NK-92 (cell line): ENCODE data around the gene SLIRP.
"Not testable (repeated sequence)": the region's sequence is repeated elsewhere in the genome, so short reads cannot be mapped to it uniquely, and the experiment has no call there.

Source experiments
- DNase-seq: peaks from one replicate; lab custom pipeline; 2025; ENCODE audit not compliant: unreplicated experiment; lab: John Stamatoyannopoulos, UW

The SLIRP gene

DNA sequence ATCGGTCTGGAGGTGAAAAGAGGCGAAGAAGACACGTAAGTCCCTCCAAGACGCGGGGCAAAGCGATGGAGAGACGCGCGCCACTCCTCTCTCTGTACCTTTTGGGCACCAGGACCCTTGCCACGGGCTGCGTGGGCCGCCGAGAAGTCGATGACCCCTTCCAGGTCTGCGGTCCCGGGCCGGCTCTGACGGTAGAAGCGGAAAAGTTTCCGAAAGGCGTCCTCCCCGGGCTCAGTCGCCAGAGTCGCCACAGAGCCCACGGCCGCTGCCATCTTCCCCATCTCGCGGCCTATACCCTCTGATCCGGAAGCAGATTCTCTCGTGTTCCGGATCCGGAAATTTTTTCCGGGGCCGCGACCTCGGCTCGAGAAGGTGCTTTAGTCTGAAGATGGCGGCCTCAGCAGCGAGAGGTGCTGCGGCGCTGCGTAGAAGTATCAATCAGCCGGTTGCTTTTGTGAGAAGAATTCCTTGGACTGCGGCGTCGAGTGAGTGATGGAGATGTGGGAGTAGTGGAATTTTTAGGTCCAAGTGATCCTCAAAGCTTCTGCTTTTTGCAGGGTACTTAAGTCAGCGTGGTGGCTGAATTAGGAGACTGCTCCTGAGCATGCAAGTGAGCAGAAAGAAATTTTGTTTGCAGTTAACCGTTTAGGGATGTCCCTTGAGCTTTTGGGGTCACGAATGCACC is at the start of gene SLIRP, which contains the start of gene ALKBH1:
Gene SLIRP, plus strand, starts transcription at position 380 of the 685 bp plus-strand sequence. Its CDS starts 9 bp downstream, at position 389.
Gene ALKBH1, minus strand, starts transcription at position 300 of the 685 bp plus-strand sequence. Its CDS starts 19 bp downstream, at position 281.
- DNase-seq = peak; percentile 31

DNA sequence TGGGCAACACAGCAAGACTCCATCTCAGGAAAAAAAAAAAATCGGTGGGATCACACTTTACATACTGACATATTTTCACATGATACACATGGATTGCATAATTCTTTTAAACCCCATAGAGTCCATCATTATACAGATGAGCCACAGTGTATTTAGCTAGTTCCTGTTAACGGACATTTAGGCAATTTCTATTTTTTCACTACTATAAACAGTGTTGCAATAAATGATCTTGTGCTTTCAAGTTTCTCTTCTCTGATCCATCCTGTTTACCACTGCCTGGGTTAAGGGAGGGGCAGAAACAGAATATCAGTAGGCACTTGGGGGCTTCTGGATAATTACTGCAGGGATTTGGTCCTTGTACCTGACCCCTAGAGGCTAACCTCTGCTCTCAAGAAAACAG is 48.1 kb upstream of the SLIRP start:
- no peak for DNase-seq

DNA sequence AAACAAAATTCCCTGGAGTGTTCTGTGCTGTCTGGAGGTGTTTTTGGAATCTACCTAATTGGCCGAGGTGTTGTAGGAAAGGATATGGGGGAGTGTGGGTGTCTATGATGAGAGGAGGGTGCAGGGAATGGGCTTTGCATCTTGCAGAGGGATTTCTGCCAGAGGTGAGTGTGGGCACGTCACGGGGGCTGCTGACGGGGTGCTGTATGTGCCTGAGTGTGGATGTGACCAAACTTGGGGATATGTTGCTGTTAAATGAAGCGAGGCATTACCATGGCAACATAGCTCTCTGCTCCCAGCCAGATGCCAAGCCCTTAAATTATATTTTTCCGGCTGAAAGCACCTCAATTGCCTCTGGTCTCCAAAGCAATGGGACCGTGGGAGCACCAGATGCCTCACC is 47.1 kb upstream of the SLIRP start:
- DNase-seq = no peak

DNA sequence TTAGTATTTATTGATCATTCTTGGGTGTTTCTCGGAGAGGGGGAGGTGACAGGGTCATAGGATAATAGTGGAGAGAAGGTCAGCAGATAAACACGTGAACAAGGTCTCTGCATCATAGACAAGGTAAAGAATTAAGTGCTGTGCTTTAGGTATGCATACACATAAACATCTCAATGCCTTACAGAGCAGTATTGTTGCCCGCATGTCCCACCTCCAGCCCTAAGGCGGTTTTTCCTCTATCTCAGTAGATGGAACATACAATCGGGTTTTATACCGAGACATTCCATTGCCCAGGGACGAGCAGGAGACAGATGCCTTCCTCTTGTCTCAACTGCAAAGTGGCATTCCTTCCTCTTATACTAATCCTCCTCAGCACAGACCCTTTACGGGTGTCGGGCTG is 46.3 kb upstream of the SLIRP start:
- not testable (repeated sequence) for DNase-seq

DNA sequence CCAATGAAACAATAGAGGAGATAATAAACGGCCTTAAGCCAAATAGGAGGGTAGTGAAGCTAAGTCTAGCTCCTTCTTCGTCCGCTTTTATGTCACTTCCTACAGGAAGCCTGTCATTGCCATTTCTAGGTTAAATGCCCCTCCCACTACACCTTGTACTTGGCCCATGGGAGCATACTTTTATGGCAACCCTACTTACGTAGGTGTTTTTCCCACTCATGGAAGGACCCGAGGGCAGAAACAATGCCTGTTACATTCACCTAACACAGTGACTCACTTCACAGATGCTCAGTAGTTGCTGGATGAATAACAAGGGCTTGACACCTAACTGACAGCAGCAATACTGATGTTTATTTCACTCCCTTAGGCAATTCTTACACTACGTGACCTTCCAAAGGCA is 44.6 kb upstream of the SLIRP start:
- no peak for DNase-seq

DNA sequence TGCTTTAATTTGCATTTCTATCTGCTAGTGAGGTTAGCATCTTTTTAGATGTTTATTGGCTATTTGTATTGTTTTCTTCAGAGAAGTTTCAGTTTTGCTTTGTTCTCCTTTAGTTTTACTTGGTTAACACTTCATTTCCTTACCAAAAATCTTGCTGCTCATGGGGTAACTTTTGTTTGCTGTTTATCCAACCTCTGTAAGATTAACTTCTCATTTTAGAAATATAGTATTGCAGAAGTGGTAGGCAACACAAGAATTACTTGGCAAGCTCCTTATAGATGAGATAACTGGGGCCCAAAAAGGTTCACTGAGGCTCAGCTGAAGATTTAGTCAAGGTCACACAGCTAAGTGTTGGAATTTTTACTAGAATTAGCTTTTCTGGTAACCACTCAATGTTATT is 40.6 kb upstream of the SLIRP start:
- no peak for DNase-seq

DNA sequence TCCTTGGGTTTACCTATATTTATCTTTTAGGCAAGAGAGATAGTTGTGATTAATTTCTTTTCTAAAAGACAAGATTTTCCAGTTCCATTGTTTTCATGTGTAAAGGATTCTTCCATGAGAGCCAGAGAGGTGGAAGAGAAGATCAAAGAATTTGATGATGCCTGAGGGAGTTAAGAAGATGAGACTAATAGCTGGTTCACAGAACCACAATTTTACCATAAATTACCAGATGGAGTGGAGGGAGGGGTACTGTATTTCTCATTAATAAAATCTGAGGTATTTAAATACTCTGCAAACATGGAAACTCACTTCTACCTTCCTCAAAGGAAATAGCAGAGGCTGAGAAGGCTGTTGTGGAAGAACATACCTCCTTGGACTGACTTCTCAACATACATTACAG is 34.7 kb upstream of the SLIRP start:
- no peak for DNase-seq

DNA sequence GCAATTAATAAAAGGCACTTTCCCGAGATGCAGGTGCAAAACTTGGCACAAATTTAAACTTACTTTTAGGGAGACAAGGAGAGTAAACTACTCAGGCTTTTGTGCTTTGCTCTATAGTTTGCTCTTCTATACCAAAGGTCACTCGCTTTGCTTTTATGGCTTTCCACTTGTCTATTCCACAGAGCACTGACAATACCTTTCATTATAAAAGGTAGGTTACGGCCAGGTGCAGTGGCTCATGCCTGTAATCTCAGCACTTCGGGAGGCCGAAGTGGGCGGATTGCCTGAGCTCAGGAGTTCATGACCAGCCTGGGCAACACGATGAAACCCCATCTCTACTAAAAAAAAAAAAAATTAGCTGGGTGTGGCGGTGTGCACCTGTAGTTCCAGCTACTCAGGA is 33.0 kb upstream of the SLIRP start:
- no peak for DNase-seq

DNA sequence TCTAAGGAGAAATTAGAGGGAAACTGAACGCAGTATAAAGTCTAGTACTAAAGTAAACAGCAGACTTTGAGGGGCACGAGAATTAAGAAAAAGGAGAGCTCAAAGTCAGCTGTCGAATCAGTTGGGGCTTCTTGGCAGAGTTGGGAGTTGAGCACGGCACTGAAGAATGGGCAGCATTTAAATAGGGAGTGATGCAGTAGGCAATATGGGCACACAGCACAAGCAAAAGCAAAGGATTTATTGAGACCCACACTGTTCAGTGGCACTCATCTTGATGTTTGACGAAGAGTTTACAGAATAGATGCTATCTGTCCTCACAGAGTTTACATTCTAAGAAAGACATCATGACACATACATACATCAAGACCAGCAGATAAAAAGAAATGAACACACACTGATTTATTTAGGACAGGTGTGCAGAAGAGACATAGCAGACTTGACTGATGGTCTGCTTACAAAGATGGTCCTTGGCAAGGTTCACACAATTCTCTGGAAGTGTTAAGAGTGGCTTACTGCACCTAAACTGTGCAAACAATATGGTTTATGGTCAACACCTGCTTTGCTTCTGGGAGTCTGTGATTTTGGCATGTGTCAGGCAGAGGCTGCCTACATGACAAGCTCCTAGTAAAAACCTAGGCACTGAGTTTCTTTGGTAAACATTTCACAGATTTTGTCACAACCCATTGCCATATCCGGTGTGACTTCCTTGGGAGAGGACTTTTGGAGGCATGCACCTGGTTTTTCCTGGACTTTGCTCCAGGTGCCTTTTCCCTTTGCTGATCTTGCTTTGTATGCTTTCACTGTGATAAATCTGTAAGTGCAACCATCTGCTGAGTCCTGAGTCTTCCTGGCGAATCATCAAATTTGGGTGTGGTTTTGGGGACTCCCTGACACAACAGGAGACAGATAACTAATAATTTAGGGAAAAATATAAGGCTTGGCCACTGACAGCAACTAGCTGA is 26.4 kb upstream of the SLIRP start:
- DNase-seq = no peak

DNA sequence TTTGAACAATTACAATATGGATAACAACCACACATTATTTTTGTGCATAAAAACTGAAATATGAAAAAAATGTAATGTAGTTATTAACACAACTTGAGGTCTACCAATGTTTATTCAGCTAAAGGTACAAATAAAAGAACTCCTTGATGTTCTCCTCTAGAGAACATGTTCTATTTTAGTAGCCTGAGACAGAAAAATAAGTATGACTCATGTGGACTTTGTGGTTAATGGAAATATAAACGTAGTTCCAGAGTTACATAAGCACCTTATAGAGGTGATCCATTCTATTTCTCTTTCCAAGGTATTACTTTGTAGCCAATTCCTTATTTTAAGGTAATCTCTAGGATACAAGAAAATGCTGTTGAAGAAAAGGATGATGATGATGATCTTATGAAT is 25.7 kb upstream of the SLIRP start:
- DNase-seq = no peak

DNA sequence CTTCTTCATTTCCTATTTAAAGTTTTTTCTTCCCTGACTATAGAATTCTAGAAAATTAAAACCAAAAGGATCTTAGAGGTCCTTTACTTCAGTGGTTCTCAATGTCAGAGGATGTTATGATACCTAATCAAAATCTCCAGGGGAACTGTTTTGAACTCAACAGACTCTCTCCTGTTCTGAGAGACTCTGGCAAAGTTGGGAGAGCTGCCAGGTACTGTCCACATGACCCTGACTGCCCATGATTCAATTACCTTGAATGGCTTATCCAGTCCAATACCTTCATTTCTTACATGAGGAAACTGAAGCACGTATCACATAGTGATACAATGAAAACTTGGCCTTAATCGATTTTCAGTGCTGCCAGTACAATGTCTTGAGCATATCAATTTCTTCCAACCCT is 16.6 kb upstream of the SLIRP start:
- DNase-seq = no peak

DNA sequence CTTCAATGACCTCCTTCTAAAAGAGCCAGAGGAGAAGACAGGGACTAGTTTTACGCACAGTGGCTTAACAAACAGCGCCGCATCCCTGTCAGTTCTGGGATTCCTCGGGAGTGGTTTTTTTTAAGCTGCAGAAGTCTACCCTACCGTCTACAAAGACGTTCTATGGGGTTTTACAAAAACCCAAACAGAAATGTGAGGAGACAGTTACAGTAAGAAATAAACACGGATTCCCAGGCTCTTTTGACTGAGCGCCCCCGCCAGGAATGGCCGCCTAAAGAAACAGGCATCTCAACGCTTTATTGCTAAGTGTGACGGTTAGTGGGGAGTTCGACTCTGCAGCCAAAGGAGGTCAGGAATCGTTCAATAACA is 564 bp upstream of the SLIRP start:
- DNase-seq = no peak

DNA sequence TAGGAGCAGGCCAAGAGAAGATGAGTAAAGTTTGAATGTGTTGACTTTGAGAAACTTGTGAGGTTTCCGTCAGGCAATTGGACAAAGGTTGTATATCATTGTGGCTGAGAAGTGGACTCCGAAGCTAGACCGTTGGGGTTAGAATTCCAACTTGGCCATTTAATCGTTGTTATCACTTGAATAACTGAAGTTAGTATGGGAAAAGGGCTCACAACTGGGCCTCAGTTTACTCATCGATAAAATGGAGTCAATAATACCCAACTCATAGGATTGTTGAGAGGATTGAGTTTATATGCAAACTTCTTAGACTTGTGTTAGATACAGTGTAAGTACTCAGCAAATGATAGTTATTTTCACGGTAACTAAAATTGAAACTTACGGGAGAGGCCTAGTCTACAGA is 846 bp downstream of the SLIRP start:
- no peak for DNase-seq

DNA sequence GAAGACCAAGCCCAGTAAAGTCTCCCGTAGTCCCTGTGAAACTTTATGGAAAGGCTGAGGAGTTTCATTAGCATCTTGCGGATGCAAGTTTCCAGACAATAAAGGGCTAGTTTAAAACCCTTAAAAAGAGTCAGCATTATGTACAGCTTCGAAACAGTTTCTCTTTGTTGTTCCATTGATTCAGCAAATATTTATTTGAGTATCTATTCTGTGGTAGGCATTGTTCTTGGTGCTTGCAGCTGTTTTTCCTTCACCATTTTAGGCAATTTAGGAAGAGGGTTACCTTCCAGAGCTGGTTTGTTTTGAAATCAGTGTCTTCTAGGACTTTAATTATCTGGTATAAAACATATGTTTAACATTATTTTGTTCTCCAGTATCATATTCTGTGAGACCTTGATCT is 1.5 kb downstream of the SLIRP start:
- DNase-seq = no peak

DNA sequence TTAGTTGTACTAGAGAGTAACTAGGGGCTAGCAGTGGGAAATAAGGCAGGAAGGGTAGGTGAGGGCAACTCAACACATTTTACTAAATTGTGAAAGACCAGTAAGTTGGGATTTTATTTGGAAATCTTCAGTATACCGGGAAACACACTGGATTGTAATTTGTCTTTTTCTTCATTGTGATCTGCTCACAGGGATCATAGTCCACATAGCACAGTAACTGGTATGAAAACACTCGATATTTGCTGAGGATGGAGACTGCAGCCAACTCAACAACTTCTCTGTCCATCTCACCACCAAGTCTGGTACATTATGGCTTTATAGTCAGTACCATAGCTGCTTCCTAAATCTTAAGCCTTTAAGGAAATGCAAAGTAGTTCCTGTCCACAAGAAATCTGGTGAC is 2.5 kb downstream of the SLIRP start:
- DNase-seq = no peak

DNA sequence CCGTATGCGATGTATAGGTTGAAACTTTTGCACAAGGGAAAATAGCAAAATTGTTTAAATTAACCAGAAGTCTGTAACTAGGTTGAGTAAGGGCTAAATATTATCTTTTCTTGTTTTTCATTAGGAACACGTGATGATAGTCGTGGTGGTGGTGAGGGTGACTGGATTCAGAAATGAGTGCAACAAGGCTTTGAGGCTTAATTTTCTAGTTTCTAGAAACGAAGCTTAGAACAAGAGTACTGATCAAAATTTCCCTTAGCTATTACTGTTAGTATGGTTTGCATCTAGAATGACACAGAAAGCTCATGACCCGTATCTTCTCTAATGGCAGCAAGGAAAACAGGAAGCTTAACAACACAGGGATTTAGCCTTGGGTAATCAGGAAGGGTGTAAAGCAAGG is 7.0 kb downstream of the SLIRP start:
- DNase-seq = no peak

DNA sequence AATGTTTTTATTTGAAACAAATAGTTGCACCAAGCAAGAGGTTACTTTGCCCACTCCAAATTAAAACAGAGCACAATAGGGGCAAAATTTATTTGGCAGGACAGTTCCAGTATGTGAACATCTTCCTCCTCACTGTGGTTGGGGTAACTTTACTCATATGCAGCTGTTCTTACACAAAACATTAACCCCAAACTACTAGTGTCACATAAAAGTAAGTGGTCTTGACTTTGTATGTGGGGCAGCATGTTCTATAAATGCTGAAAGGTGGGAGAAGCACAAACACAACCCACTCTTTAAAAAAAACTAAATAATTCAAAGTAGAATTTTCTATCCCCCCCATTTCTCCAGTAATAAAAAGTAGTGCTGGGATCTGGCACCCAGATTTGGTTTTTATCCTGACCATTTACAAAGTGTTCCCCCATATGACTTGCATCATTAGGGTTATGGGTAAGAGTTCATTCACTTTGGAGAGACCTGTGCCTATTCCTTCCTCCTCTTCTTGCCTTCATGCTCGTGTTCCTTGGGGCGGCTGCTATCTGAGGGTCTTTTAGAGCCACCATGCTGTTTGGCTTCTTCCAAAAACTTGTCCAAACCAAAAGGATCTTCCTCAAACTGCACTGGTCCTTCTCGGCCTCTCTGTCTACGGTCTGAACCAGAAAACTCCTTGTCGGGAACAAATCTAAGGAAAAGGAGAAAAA is 9.9 kb downstream of the SLIRP start:
- no peak for DNase-seq

DNA sequence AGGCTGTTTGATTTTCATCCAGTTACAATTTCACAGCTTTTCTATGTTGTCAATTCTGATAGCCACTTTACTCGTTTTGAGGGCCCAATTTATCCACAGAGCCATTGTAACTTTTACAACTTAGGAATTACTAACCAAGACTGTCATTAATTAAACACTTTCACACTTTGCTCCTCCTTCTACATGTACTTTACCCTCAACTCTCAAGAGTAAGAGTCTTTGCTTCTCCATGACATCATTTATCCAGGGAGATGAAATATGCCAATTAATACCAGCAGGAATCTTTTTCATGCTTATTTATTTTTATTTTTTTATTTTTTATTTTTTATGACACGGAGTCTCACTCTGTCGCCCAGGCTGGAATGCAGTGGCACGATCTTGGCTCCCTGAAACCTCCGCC is 13.5 kb downstream of the SLIRP start:
- DNase-seq = no peak

DNA sequence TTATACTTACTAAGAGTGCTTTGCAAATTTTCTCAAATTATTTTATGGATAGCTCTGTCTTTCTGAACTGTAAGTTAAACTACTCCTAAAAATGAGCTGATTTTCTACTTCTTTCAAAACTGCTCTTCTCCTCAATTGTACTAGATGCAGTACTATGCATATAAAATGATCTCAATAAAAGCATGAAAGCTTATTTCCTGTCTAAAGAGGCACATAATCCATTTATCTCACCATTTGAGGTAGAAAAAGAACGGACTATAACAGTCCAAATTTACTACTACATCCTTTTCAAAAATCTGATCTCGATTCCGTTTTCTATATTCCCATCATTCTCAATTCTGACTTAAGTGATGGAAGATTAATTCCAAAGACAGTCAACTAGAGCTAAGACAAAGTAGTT is 14.4 kb downstream of the SLIRP start:
- no peak for DNase-seq

DNA sequence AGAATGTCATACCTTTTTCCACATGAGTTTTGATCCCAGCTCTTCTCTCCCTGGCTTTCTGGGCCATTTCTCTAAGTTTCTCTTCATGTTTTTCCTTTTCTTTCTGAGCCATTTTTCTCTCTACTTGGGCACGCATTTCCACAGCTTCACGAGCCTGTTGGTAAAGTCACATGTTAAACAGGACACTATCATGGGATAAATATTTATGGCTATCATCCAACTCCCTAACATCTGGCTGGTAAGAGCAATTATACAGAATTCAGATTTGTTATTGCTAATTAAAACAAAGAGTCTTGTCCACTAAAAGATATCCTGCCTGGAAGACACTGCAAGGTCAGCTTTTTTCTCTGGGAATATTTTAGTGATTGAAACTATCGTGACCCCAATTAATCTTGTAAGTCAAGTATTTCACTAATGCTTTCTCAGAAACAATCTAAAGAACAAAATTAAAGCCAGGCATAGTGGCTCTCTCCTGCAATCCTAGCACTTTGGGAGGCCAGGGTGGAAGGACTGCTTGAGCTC is 23.1 kb downstream of the SLIRP start:
- no peak for DNase-seq

DNA sequence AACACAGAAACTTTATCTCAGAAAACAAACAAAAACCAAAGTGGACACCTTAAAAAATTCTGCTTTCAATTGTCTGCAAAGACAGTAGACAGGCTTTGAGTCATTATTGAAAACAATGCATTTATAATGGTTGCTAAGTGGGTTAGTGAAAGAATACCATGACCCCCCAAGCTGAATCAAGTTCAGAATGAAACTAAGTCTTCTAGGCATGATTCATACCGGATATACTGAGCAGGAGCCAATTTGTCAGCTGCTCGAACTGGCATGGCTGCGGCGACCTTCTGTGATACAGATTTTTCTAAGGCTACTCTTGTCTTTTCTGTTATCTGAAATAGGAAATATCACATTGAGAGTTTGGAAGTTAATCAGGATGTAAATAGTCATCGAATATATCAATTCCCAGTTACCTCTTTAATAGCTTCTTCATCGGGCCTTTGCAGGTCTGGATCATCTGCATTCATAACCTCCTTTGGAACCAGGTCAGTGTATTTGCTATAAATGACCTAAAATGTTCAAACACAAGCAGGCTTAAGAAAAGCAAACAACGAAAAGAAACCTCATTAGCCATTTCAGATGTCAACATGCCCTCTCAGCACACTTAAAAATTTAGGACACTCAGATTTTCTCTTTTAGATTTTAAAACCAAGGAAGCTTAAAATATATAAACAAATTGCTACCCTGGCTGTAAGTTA is 30.8 kb downstream of the SLIRP start:
- no peak for DNase-seq
